HEK293 (cell line): ENCODE data around the gene CACNA1D.

Experiments used
- CTCF ChIA-PET: fragments of 350-600 bp; formaldehyde crosslinking; extraction: SDS; loops from one replicate; lab custom pipeline; 2021; ENCODE audit warnings: antibody characterized with exemption; lab: Yijun Ruan, JAX
- POLR2A ChIA-PET: fragments of 300-600 bp; formaldehyde crosslinking; extraction: SDS; loops from one replicate; lab custom pipeline; 2020; ENCODE audit warnings: antibody characterized with exemption, inconsistent platforms; lab: Yijun Ruan, JAX
- H3K27ac ChIP-seq: fragments of 200-500 bp; sonication (Bioruptor generic); 2 replicates; pipeline ENCODE4 v1.5.1; 2014; ENCODE audit warnings: low read depth, low read length, control low read depth, inconsistent platforms; ENCODE audit errors: extremely low read depth
- H3K36me3 ChIP-seq, 2 experiments: fragments of 200-500 bp in 1 of 2; sonication (Bioruptor generic) in 1 of 2; 1 replicate in 1 of 2; 2 replicates in 1 of 2; pipeline ENCODE4 v1.5.1; 2014 to 2017; ENCODE audit warnings: inconsistent platforms in 2 of 2, low read length in 2 of 2; ENCODE audit not compliant: control insufficient read depth in 2 of 2, insufficient read depth in 1 of 2
- H3K4me1 ChIP-seq: fragments of 200-500 bp; sonication (Bioruptor generic); 2 replicates; pipeline ENCODE4 v1.5.1; 2014; ENCODE audit warnings: mild to moderate bottlenecking, low read length, inconsistent platforms; ENCODE audit not compliant: control insufficient read depth, insufficient read depth
- H3K4me3 ChIP-seq: 2 replicates; pipeline ENCODE4 v1.5.1; 2011; ENCODE audit warnings: low read depth, mild to moderate bottlenecking, control low read depth, low read length, moderate library complexity
- H3K9me3 ChIP-seq: fragments of 200-500 bp; sonication (Bioruptor generic); 2 replicates; pipeline ENCODE4 v1.5.1; 2014; ENCODE audit warnings: low read depth, low read length, inconsistent platforms; ENCODE audit not compliant: control insufficient read depth, insufficient read depth
- GLI4 ChIP-seq: fragments of 450-650 bp; formaldehyde crosslinking; IDR thresholded peaks from 2 replicates; pipeline ENCODE4 v1.5.1; 2016; ENCODE audit warnings: missing biosample characterization, missing genetic modification characterization
- ZBTB1 ChIP-seq: fragments of 450-650 bp; formaldehyde crosslinking; IDR thresholded peaks from 2 replicates; pipeline ENCODE4 v1.5.1; 2016; ENCODE audit warnings: missing biosample characterization, missing genetic modification characterization
- ZBTB21 ChIP-seq: fragments of 450-650 bp; formaldehyde crosslinking; IDR thresholded peaks from 2 replicates; pipeline ENCODE4 v1.5.1; 2017; ENCODE audit warnings: missing biosample characterization, missing genetic modification characterization
- ZFP41 ChIP-seq: fragments of 450-650 bp; formaldehyde crosslinking; IDR thresholded peaks from 2 replicates; pipeline ENCODE4 v1.5.1; 2016; ENCODE audit warnings: missing biosample characterization, missing genetic modification characterization, borderline replicate concordance
- ZNF157 ChIP-seq: fragments of 450-650 bp; formaldehyde crosslinking; IDR thresholded peaks from 2 replicates; pipeline ENCODE4 v1.5.1; 2016; ENCODE audit warnings: missing biosample characterization, missing genetic modification characterization
- ZNF175 ChIP-seq: fragments of 450-650 bp; formaldehyde crosslinking; IDR thresholded peaks from 2 replicates; pipeline ENCODE4 v1.5.1; 2016; ENCODE audit warnings: missing biosample characterization, missing genetic modification characterization
- ZNF202 ChIP-seq: fragments of 450-650 bp; formaldehyde crosslinking; IDR thresholded peaks from 2 replicates; pipeline ENCODE4 v1.5.1; 2016; ENCODE audit warnings: missing biosample characterization, missing genetic modification characterization, borderline replicate concordance
- ZNF324 ChIP-seq: fragments of 450-650 bp; formaldehyde crosslinking; IDR thresholded peaks from 2 replicates; pipeline ENCODE4 v1.5.1; 2016; ENCODE audit warnings: missing biosample characterization, missing genetic modification characterization
- ZNF341 ChIP-seq: fragments of 450-650 bp; formaldehyde crosslinking; IDR thresholded peaks from 2 replicates; pipeline ENCODE4; 2016; ENCODE audit warnings: low read depth, missing biosample characterization, missing genetic modification characterization
- ZNF350 ChIP-seq: fragments of 450-650 bp; formaldehyde crosslinking; IDR thresholded peaks from 2 replicates; pipeline ENCODE4 v1.5.0; 2017; ENCODE audit warnings: missing biosample characterization, mild to moderate bottlenecking, missing genetic modification characterization
- ZNF391 ChIP-seq: fragments of 450-650 bp; formaldehyde crosslinking; IDR thresholded peaks from 2 replicates; pipeline ENCODE4 v1.5.1; 2016; ENCODE audit warnings: low read depth, missing biosample characterization, missing genetic modification characterization, borderline replicate concordance
- TF ChIP-seq, protein P1 (sequence below): fragments of 450-650 bp; formaldehyde crosslinking; IDR thresholded peaks from 2 replicates; pipeline ENCODE4 v1.5.1; 2016; ENCODE audit warnings: missing biosample characterization, missing genetic modification characterization
- TF ChIP-seq, protein P2 (sequence below): fragments of 450-650 bp; formaldehyde crosslinking; IDR thresholded peaks from 2 replicates; pipeline ENCODE4 v1.5.1; 2016; ENCODE audit warnings: missing biosample characterization, missing genetic modification characterization
- TF ChIP-seq, protein P3 (sequence below): fragments of 450-650 bp; formaldehyde crosslinking; IDR thresholded peaks from 2 replicates; pipeline ENCODE4; 2016; ENCODE audit warnings: missing biosample characterization, missing genetic modification characterization
- TF ChIP-seq, protein P4 (sequence below): fragments of 450-650 bp; formaldehyde crosslinking; IDR thresholded peaks from 2 replicates; pipeline ENCODE4 v1.5.1; 2017; ENCODE audit warnings: missing biosample characterization, missing genetic modification characterization
- TF ChIP-seq, protein P5 (sequence below): fragments of 450-650 bp; formaldehyde crosslinking; IDR thresholded peaks from 2 replicates; pipeline ENCODE4 v1.5.1; 2016; ENCODE audit warnings: missing biosample characterization, missing genetic modification characterization
- TF ChIP-seq, protein P6 (sequence below): sonication (generic); formaldehyde crosslinking; IDR thresholded peaks from 2 replicates; pipeline ENCODE4 v1.8.1; 2022; ENCODE audit warnings: mild to moderate bottlenecking, moderate library complexity, missing genetic modification reagents
- TF ChIP-seq, protein P7 (sequence below): fragments of 450-650 bp; formaldehyde crosslinking; IDR thresholded peaks from 2 replicates; pipeline ENCODE4 v1.5.0; 2017; ENCODE audit warnings: missing biosample characterization, missing genetic modification characterization, borderline replicate concordance

The CACNA1D gene

DNA sequence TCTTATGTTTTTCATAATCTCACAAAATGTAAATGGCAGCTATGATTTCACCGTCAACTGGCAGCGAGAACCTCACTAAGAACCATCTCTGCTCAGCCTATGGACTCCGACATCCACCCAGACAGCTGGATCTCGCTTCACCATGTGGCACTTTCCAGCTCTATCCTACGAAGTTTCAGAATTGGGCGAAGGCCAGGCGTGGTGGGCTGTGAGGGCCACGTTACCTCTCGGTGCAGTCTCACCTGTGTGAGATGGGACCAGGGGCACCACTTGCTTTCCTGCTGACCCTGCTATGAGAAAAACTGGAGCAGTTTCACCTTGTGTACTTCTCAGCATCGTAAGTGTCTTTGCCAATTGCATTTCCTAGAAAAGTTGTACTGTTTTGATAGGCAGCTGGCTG lies 319.5 kb downstream of the CACNA1D start (continued):
- TF ChIP-seq, protein P1, sequence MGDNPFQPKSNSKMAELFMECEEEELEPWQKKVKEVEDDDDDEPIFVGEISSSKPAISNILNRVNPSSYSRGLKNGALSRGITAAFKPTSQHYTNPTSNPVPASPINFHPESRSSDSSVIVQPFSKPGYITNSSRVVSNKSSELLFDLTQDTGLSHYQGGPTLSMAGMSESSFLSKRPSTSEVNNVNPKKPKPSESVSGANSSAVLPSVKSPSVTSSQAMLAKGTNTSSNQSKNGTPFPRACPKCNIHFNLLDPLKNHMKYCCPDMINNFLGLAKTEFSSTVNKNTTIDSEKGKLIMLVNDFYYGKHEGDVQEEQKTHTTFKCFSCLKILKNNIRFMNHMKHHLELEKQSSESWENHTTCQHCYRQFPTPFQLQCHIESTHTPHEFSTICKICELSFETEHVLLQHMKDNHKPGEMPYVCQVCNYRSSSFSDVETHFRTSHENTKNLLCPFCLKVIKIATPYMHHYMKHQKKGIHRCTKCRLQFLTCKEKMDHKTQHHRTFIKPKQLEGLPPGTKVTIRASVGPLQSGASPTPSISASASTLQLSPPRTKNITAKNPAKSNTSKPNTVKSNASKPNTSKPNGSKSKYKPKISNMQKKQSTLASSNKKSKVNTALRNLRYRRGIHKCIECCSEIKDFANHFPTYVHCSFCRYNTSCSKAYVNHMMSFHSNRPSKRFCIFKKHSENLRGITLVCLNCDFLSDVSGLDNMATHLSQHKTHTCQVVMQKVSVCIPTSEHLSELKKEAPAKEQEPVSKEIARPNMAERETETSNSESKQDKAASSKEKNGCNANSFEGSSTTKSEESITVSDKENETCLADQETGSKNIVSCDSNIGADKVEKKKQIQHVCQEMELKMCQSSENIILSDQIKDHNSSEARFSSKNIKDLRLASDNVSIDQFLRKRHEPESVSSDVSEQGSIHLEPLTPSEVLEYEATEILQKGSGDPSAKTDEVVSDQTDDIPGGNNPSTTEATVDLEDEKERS: no peak
- TF ChIP-seq, protein P2, sequence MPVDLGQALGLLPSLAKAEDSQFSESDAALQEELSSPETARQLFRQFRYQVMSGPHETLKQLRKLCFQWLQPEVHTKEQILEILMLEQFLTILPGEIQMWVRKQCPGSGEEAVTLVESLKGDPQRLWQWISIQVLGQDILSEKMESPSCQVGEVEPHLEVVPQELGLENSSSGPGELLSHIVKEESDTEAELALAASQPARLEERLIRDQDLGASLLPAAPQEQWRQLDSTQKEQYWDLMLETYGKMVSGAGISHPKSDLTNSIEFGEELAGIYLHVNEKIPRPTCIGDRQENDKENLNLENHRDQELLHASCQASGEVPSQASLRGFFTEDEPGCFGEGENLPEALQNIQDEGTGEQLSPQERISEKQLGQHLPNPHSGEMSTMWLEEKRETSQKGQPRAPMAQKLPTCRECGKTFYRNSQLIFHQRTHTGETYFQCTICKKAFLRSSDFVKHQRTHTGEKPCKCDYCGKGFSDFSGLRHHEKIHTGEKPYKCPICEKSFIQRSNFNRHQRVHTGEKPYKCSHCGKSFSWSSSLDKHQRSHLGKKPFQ: no peak
- no peak for TF ChIP-seq GLI4
- no peak for TF ChIP-seq ZNF391
- TF ChIP-seq ZNF350 (tag by site-specific recombination): no peak
- TF ChIP-seq, all 188 proteins: peak for 0

DNA sequence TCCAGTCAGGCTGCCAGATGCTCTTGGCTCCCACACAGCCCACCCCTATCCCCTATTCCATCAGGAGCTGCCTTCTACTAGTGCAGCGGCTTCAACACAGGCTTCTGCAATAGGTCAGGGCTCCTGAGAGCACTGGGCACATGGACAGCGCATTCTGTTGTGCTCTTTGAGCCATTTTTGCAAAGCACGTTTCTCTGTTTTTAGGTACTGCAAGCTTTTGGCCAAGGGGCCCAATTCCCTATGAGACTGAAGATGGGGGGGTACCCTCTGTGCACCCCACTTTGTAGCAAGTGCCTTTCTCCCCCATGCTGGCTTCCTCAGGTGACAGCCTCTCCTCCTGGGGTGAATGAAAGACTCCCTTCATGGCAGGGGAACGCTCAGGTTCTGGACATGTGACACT lies 320.7 kb downstream of the CACNA1D start:
- POLR2A ChIA-PET: no interaction called here
- TF ChIP-seq ZFP41 (tag by site-specific recombination) (no peak), ZNF157 (no peak)
- TF ChIP-seq, protein P3, sequence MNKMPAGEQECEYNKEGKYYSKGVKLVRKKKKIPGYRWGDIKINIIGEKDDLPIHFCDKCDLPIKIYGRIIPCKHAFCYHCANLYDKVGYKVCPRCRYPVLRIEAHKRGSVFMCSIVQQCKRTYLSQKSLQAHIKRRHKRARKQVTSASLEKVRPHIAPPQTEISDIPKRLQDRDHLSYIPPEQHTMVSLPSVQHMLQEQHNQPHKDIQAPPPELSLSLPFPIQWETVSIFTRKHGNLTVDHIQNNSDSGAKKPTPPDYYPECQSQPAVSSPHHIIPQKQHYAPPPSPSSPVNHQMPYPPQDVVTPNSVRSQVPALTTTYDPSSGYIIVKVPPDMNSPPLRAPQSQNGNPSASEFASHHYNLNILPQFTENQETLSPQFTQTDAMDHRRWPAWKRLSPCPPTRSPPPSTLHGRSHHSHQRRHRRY (tag by site-specific recombination): no peak
- H3K4me3 ChIP-seq: no peak overlapping the region
- H3K27ac ChIP-seq: no peak overlapping the region
- H3K4me1 ChIP-seq: no peaks in the 10 kb centered on the region
- CTCF ChIA-PET: interaction anchor here (0.7 kb wide), 1 partner anchor 20 kb away, joined by 3 read pairs; no protein-coding TSS in a partner anchor
- H3K36me3 ChIP-seq: peaks cover 0 to 40% of the 10 kb centered on the region in 2 experiments; a peak in 1 of 3 replicates
- no peaks in the 10 kb centered on the region for H3K9me3 ChIP-seq

DNA sequence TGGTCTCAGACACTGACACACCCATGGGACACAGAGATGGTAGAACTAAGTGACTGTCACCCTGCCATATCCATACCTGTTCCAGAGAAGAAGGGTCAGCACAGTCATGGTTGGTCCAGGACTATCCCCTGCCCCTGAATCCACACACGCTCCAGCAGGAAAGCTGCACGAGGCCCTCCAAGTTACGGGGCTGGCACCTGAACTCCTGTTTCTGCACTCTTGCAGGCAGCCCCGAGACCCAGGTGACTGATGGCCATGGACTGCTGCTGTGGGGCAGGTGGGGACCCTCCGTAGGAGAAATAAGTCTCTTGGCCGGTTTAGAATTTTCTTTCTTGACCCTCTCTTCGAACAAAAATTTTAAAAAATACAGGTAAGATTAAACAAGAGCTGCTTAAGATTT lies 321.2 kb downstream of the CACNA1D start:
- CTCF ChIA-PET: interaction anchor here (0.6 kb wide), 1 partner anchor 492 kb away, joined by 4 read pairs; no protein-coding TSS in a partner anchor
- POLR2A ChIA-PET: no interaction called here
- H3K4me1 ChIP-seq: no peaks in the 10 kb centered on the region

More for the DNA sequence above, 321.2 kb downstream of the CACNA1D start:
- Histone ChIP-seq H3K4me3 (no peak overlapping the region), H3K27ac (no peak overlapping the region), H3K9me3 (no peaks in the 10 kb centered on the region), H3K36me3 (peaks cover 0 to 45% of the 10 kb centered on the region in 2 experiments; a peak in 1 of 3 replicates)
- no peak for TF ChIP-seq ZNF202 (tag by site-specific recombination)
- TF ChIP-seq, protein P4, sequence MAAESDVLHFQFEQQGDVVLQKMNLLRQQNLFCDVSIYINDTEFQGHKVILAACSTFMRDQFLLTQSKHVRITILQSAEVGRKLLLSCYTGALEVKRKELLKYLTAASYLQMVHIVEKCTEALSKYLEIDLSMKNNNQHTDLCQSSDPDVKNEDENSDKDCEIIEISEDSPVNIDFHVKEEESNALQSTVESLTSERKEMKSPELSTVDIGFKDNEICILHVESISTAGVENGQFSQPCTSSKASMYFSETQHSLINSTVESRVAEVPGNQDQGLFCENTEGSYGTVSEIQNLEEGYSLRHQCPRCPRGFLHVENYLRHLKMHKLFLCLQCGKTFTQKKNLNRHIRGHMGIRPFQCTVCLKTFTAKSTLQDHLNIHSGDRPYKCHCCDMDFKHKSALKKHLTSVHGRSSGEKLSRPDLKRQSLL (tag by site-specific recombination): no peak
- TF ChIP-seq, protein P5, sequence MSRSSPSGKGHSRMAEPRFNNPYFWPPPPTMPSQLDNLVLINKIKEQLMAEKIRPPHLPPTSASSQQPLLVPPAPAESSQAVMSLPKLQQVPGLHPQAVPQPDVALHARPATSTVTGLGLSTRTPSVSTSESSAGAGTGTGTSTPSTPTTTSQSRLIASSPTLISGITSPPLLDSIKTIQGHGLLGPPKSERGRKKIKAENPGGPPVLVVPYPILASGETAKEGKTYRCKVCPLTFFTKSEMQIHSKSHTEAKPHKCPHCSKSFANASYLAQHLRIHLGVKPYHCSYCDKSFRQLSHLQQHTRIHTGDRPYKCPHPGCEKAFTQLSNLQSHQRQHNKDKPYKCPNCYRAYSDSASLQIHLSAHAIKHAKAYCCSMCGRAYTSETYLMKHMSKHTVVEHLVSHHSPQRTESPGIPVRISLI (tag by site-specific recombination): no peak
- no peak for TF ChIP-seq ZNF341
- TF ChIP-seq, protein P6, sequence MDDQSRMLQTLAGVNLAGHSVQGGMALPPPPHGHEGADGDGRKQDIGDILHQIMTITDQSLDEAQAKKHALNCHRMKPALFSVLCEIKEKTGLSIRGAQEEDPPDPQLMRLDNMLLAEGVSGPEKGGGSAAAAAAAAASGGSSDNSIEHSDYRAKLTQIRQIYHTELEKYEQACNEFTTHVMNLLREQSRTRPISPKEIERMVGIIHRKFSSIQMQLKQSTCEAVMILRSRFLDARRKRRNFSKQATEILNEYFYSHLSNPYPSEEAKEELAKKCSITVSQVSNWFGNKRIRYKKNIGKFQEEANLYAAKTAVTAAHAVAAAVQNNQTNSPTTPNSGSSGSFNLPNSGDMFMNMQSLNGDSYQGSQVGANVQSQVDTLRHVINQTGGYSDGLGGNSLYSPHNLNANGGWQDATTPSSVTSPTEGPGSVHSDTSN: no peak
- TF ChIP-seq ZBTB21: no peak
- no peak for TF ChIP-seq ZNF324 (tag by site-specific recombination)
- no peak for TF ChIP-seq ZNF175
- TF ChIP-seq, protein P7, sequence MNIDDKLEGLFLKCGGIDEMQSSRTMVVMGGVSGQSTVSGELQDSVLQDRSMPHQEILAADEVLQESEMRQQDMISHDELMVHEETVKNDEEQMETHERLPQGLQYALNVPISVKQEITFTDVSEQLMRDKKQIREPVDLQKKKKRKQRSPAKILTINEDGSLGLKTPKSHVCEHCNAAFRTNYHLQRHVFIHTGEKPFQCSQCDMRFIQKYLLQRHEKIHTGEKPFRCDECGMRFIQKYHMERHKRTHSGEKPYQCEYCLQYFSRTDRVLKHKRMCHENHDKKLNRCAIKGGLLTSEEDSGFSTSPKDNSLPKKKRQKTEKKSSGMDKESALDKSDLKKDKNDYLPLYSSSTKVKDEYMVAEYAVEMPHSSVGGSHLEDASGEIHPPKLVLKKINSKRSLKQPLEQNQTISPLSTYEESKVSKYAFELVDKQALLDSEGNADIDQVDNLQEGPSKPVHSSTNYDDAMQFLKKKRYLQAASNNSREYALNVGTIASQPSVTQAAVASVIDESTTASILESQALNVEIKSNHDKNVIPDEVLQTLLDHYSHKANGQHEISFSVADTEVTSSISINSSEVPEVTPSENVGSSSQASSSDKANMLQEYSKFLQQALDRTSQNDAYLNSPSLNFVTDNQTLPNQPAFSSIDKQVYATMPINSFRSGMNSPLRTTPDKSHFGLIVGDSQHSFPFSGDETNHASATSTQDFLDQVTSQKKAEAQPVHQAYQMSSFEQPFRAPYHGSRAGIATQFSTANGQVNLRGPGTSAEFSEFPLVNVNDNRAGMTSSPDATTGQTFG (tag by site-specific recombination): no peak
- no peak for TF ChIP-seq ZBTB1
